Stimulated activated CD8-positive, alpha-beta memory T cell treated with anti-CD3 and anti-CD28 coated beads, Interleukin-15, amount 100 ng/mL, for 24 hours (primary cell): ENCODE results near the gene ACOT11.

Experiments
- DNase-seq: peaks from one replicate; pipeline ENCODE4 v3.0.0-alpha.2; 2020; ENCODE audit warnings: low read depth

Gene ACOT11

GRCh38 chr1:54537611-54538010 is 10.4 kb upstream of the ACOT11 start:
- DNase-seq, result no peak

- no peak for DNase-seq
Observed at GRCh38 chr1:54538538-54538937, 9.5 kb upstream of the ACOT11 start.

- no peak for DNase-seq
Observed at GRCh38 chr1:54540582-54541295, 7.3 kb upstream of the ACOT11 start.

GRCh38 chr1:54542120-54542961 is 5.7 kb upstream of the ACOT11 start:
- peak; percentile 12 for DNase-seq

- no peak for DNase-seq
Observed at GRCh38 chr1:54542962-54543539, 5.0 kb upstream of the ACOT11 start.

- no peak for DNase-seq
Observed at GRCh38 chr1:54543729-54544496, 4.1 kb upstream of the ACOT11 start.

- no peak for DNase-seq
Observed at GRCh38 chr1:54545916-54546635, 2.0 kb upstream of the ACOT11 start.

GRCh38 chr1:54546651-54547401 is 1.2 kb upstream of the ACOT11 start:
- no peak for DNase-seq

- no peak for DNase-seq
Observed at GRCh38 chr1:54548389-54549044, 489 bp downstream of the ACOT11 start.

GRCh38 chr1:54549181-54549924 is 1.3 kb downstream of the ACOT11 start:
- DNase-seq, result no peak

GRCh38 chr1:54551891-54552290 is 3.9 kb downstream of the ACOT11 start:
- DNase-seq, result no peak

GRCh38 chr1:54553602-54554313 is 5.7 kb downstream of the ACOT11 start:
- no peak for DNase-seq

GRCh38 chr1:54556110-54556509 is 8.1 kb downstream of the ACOT11 start:
- no peak for DNase-seq

- DNase-seq, result no peak
Observed at GRCh38 chr1:54557671-54558355, 9.8 kb downstream of the ACOT11 start.

GRCh38 chr1:54558434-54559030 is 10.5 kb downstream of the ACOT11 start:
- no peak for DNase-seq

- no peak for DNase-seq
Observed at GRCh38 chr1:54559111-54559548, 11.1 kb downstream of the ACOT11 start.

GRCh38 chr1:54559771-54560231 is 11.8 kb downstream of the ACOT11 start:
- DNase-seq, result no peak
